T47D (cell line): ENCODE data around the gene ZSCAN1.

Source experiments
- DNase-seq, 2 experiments: peaks; one replicate each; pipeline versions ENCODE4 v3.0.0 to v3.0.0-alpha.2; 2011 to 2012; ENCODE audit warnings: low read depth in 1 of 2, low spot score in 1 of 2
- JUND ChIP-seq: IDR thresholded peaks from 2 replicates; pipeline ENCODE4 v1.6.1; 2012; ENCODE audit warnings: low read depth
- in situ Hi-C: cut with HindIII; loops from 2 replicates; pipeline ENCODE4 v1.10.0; 2016; ENCODE audit warnings: low sequenced_read_pairs, low pct_unique_long_range_greater_than_20kb

Gene ZSCAN1

GRCh38 chr19:58020129-58020528, 13.7 kb upstream of the ZSCAN1 start:
- no peak for TF ChIP-seq JUND
- DNase-seq = no peak
- in situ Hi-C loops = no loop called here

- in situ Hi-C loops = no loop called here
- peak; percentile 57 to 82 for DNase-seq
- TF ChIP-seq JUND = no peak
Observed at GRCh38 chr19:58021541-58022282, 12.1 kb upstream of the ZSCAN1 start.

- no peak for TF ChIP-seq JUND
Observed at GRCh38 chr19:58022283-58022660, 11.6 kb upstream of the ZSCAN1 start.

GRCh38 chr19:58024661-58025060, 9.2 kb upstream of the ZSCAN1 start:
- DNase-seq = no peak
- in situ Hi-C loops = no loop called here
- TF ChIP-seq JUND = no peak

More at GRCh38 chr19:58022283-58022660, 11.6 kb upstream of the ZSCAN1 start:
- in situ Hi-C loops = no loop called here
- DNase-seq = no peak

GRCh38 chr19:58034477-58034793, 610 bp downstream of the ZSCAN1 start:
- no peak for DNase-seq
- no peak for TF ChIP-seq JUND
- in situ Hi-C loops = no loop called here

GRCh38 chr19:58035863-58036262, 2.0 kb downstream of the ZSCAN1 start:
- in situ Hi-C loops = no loop called here
- TF ChIP-seq JUND = no peak
- DNase-seq = no peak

- no peak for TF ChIP-seq JUND
- in situ Hi-C loops = no loop called here
- peak in 1 of 2 experiments; percentile 35 for DNase-seq
Observed at GRCh38 chr19:58037927-58038687, 4.3 kb downstream of the ZSCAN1 start.

GRCh38 chr19:58038688-58039204, 4.9 kb downstream of the ZSCAN1 start:
- in situ Hi-C loops = no loop called here
- TF ChIP-seq JUND = no peak
- no peak for DNase-seq

- in situ Hi-C loops = no loop called here
- no peak for TF ChIP-seq JUND
- DNase-seq = no peak
Observed at GRCh38 chr19:58040751-58041525, 7.1 kb downstream of the ZSCAN1 start.

- in situ Hi-C loops = no loop called here
- DNase-seq = no peak
- no peak for TF ChIP-seq JUND
Observed at GRCh38 chr19:58042495-58043340, 8.9 kb downstream of the ZSCAN1 start.

GRCh38 chr19:58044391-58044790, 10.6 kb downstream of the ZSCAN1 start:
- in situ Hi-C loops = no loop called here
- no peak for TF ChIP-seq JUND
- no peak for DNase-seq

GRCh38 chr19:58044886-58045285, 11.1 kb downstream of the ZSCAN1 start:
- no peak for TF ChIP-seq JUND
- no peak for DNase-seq
- in situ Hi-C loops = no loop called here
